Measurements from ENCODE around the gene ERCC2. TPM values are rescaled to one million over a fixed set of nuclear protein-coding genes. Genes with fewer than 3 reads are reported as not detected.

ERCC2 gene
- polyA plus RNA-seq, 6 donors from 2014 or later = 4.7 to 8.0 (median 6.7) TPM

GRCh38 chr19:45356760-45357444 lies 13.5 kb downstream of the ERCC2 start:
- Mint-ChIP-seq H3K9me3 (no peaks in the 10 kb centered on the region), H3K36me3 (peaks cover 5 to 9% of the 10 kb centered on the region in 2 donors), H3K27me3 (no peaks in the 10 kb centered on the region), H3K27ac (peak overlapping the region in 1 of 6 donors; percentile 76), H3K4me3 (peak overlapping the region in 1 of 8 donors; percentile 66), H3K4me1 (peaks cover 0 to 5% (median 4%) of the 10 kb centered on the region in 3 donors)
- DNase-seq (no peak), ATAC-seq (ENCODE audit: low read depth in 2 of 2) (no peak)

DNA sequence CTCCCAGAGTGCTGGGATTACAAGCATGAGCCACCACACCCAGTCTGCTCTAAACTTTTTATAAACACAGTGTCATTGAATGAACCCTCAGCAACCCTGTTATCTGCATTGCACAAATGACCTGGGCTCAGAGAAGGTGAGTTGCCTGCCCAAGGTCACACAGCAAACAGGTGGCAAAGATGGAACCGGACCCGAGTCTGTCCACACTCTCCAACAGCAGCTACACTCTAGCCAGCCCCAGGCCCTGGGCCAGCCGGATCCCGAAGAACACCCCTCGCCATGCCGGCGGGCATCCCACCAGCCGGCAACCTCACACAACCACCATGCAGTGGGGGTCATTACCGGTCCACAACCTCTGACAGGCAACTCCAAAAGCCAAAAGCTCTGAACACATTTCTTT lies 14.5 kb downstream of the ERCC2 start:
- Mint-ChIP-seq H3K36me3 (peaks cover 5 to 9% of the 10 kb centered on the region in 2 donors), H3K9me3 (no peaks in the 10 kb centered on the region), H3K4me1 (peaks cover 0 to 5% (median 0%) of the 10 kb centered on the region in 3 donors), H3K27me3 (no peaks in the 10 kb centered on the region), H3K4me3 (peak overlapping the region in 1 of 8 donors; percentile 9), H3K27ac (peak overlapping the region in 2 of 6 donors; percentile 37 to 59)
- DNase-seq (no peak), ATAC-seq (ENCODE audit: low read depth in 2 of 2) (no peak)

GRCh38 chr19:45355402-45355801 lies 15.0 kb downstream of the ERCC2 start:
- Mint-ChIP-seq H3K36me3 (peaks cover 5 to 9% of the 10 kb centered on the region in 2 donors), H3K9me3 (no peaks in the 10 kb centered on the region), H3K27me3 (no peaks in the 10 kb centered on the region), H3K4me1 (peaks cover 0 to 5% (median 0%) of the 10 kb centered on the region in 3 donors), H3K4me3 (no peak overlapping the region), H3K27ac (no peak overlapping the region)
- ATAC-seq (ENCODE audit: low read depth in 2 of 2) = no peak
- DNase-seq = no peak

- DNase-seq (no peak), ATAC-seq (ENCODE audit: low read depth in 2 of 2) (no peak)
- H3K27ac Mint-ChIP-seq = no peak overlapping the region
- peaks cover 5 to 7% of the 10 kb centered on the region in 2 donors for H3K36me3 Mint-ChIP-seq
- H3K9me3 Mint-ChIP-seq = no peaks in the 10 kb centered on the region
- no peaks in the 10 kb centered on the region for H3K27me3 Mint-ChIP-seq
- no peak overlapping the region for H3K4me3 Mint-ChIP-seq
- peaks cover 0 to 5% (median 0%) of the 10 kb centered on the region in 3 donors for H3K4me1 Mint-ChIP-seq
Observed at GRCh38 chr19:45354241-45354842, 16.0 kb downstream of the ERCC2 start.

GRCh38 chr19:45352914-45353796 lies 17.2 kb downstream of the ERCC2 start:
- H3K4me1 Mint-ChIP-seq = peaks cover 0 to 5% (median 0%) of the 10 kb centered on the region in 3 donors
- peaks cover 0 to 5% of the 10 kb centered on the region in 2 donors for H3K36me3 Mint-ChIP-seq
- H3K27ac Mint-ChIP-seq = no peak overlapping the region
- peaks cover 0 to under 1% (median 0%) of the 10 kb centered on the region in 3 donors for H3K27me3 Mint-ChIP-seq
- DNase-seq = no peak
- no peaks in the 10 kb centered on the region for H3K9me3 Mint-ChIP-seq
- ATAC-seq (ENCODE audit: low read depth in 2 of 2) = no peak
- H3K4me3 Mint-ChIP-seq = no peak overlapping the region

- H3K27me3 Mint-ChIP-seq = peaks cover 0 to 7% (median 0%) of the 10 kb centered on the region in 3 donors
- ATAC-seq (ENCODE audit: low read depth in 2 of 2) (no peak), DNase-seq (no peak)
- H3K4me1 Mint-ChIP-seq = peaks cover 0 to 5% (median 0%) of the 10 kb centered on the region in 3 donors
- H3K36me3 Mint-ChIP-seq = peaks cover 0 to 5% of the 10 kb centered on the region in 2 donors
- H3K4me3 Mint-ChIP-seq = no peak overlapping the region
- H3K9me3 Mint-ChIP-seq = no peaks in the 10 kb centered on the region
- peak overlapping the region in 1 of 6 donors; percentile 20 for H3K27ac Mint-ChIP-seq
Observed at GRCh38 chr19:45352471-45352870, 17.9 kb downstream of the ERCC2 start.

- peaks cover 0 to 11% (median 0%) of the 10 kb centered on the region in 3 donors for H3K27me3 Mint-ChIP-seq
- peaks cover 0 to 5% of the 10 kb centered on the region in 2 donors for H3K36me3 Mint-ChIP-seq
- DNase-seq (no peak), ATAC-seq (ENCODE audit: low read depth in 2 of 2) (no peak)
- no peaks in the 10 kb centered on the region for H3K9me3 Mint-ChIP-seq
- H3K4me1 Mint-ChIP-seq = peaks cover 0 to 5% (median 0%) of the 10 kb centered on the region in 3 donors
- no peak overlapping the region for H3K27ac Mint-ChIP-seq
- H3K4me3 Mint-ChIP-seq = no peak overlapping the region
Observed at GRCh38 chr19:45352062-45352461, 18.3 kb downstream of the ERCC2 start.

GRCh38 chr19:45351401-45351952 lies 18.9 kb downstream of the ERCC2 start:
- Mint-ChIP-seq H3K4me1 (peaks cover 0 to 5% (median 0%) of the 10 kb centered on the region in 3 donors), H3K36me3 (peaks cover 0 to 5% of the 10 kb centered on the region in 2 donors), H3K4me3 (no peak overlapping the region), H3K9me3 (no peaks in the 10 kb centered on the region), H3K27me3 (peaks cover 0 to 16% (median 0%) of the 10 kb centered on the region in 3 donors), H3K27ac (no peak overlapping the region)
- DNase-seq (no peak), ATAC-seq (ENCODE audit: low read depth in 2 of 2) (no peak)

GRCh38 chr19:45350477-45351058 lies 19.8 kb downstream of the ERCC2 start:
- peaks cover 0 to 5% of the 10 kb centered on the region in 2 donors for H3K36me3 Mint-ChIP-seq
- H3K27ac Mint-ChIP-seq = peak overlapping the region in 1 of 6 donors; percentile 76
- peaks cover 0 to 5% (median 0%) of the 10 kb centered on the region in 3 donors for H3K4me1 Mint-ChIP-seq
- peaks cover 0 to 25% (median 8%) of the 10 kb centered on the region in 3 donors for H3K27me3 Mint-ChIP-seq
- DNase-seq (no peak), ATAC-seq (ENCODE audit: low read depth in 2 of 2) (no peak)
- H3K4me3 Mint-ChIP-seq = no peak overlapping the region
- H3K9me3 Mint-ChIP-seq = no peaks in the 10 kb centered on the region

DNA sequence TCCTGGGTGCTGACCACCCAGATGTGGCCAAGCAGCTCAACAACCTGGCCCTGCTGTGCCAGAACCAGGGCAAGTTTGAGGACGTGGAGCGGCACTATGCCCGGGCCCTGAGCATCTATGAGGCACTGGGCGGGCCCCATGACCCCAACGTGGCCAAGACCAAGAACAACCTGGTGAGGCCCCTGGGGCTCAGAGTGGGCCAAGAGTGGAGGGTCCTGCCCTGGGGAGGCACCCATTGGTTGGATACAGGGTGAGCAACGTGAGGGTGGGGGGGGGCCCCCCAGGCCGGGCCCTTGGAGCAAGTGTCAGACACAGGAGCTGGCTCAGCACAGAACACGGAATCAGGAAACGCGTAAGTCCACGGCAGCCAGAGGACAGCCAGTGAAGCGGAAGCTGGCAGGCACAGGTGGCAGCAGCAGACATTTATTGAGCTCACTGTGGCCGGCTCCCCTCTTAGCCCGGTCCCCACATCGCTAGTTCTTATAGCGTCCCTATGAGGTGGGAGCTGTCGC lies 20.9 kb downstream of the ERCC2 start:
- no peak for DNase-seq
- no peak overlapping the region for H3K27ac Mint-ChIP-seq
- peaks cover 0 to 5% (median 0%) of the 10 kb centered on the region in 3 donors for H3K4me1 Mint-ChIP-seq
- no peaks in the 10 kb centered on the region for H3K9me3 Mint-ChIP-seq
- peaks cover 0 to 34% (median 19%) of the 10 kb centered on the region in 3 donors for H3K27me3 Mint-ChIP-seq
- no peak for ATAC-seq (ENCODE audit: low read depth in 2 of 2)
- no peak overlapping the region for H3K4me3 Mint-ChIP-seq
- H3K36me3 Mint-ChIP-seq = peaks cover 0 to 5% of the 10 kb centered on the region in 2 donors

DNA sequence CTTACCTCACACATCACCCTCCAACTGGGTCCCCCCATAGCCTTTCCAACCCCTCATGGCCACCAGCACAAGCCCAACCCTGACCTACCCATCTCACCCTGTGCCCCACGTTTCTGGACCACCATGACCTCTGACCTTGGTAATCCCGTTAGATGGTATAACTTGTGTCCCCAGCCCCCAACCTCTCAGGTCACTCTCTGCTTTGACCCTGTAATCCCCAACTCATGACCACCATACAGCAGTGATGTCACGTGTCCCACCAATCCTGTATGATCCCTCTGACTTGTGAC lies 21.3 kb downstream of the ERCC2 start:
- no peak for DNase-seq
- Mint-ChIP-seq H3K4me3 (no peak overlapping the region), H3K27ac (peak overlapping the region in 1 of 6 donors; percentile 84), H3K27me3 (peaks cover 0 to 38% (median 23%) of the 10 kb centered on the region in 3 donors), H3K4me1 (peaks cover 0 to 5% (median 0%) of the 10 kb centered on the region in 3 donors), H3K36me3 (peaks cover 0 to 5% of the 10 kb centered on the region in 2 donors), H3K9me3 (no peaks in the 10 kb centered on the region)
- no peak for ATAC-seq (ENCODE audit: low read depth in 2 of 2)

DNA sequence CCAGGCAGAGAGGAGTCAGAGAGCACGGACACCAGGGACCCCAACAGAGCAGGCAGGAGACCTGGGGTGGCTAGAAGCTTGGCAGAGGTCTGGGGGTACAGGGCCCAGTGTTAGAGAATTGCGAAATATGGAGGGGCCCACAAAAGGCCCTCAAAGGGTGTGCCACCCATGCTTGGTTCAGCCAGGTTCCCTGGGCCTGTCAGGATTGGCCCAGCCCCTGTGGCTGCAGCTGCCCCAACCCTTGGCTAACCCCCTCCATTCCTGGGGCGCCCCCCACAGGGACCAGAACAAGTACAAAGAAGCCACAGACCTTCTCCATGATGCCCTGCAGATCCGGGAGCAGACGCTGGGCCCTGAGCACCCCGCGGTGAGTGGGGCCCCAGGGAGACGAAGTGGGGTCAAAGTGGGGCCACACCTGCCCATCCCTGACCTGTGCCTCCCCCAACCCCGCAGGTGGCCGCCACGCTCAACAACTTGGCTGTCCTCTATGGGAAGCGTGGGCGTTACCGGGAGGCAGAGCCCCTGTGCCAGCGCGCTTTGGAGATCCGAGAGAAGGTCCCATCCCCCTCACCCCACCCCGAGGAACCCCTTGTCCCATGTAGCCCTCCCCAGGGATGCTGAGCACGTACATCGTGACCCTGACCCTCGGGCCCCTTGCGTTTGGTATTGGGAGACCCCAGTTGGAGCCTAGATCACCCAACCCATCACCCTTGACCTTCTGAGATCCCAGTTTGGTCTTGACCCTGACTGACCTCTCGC lies 21.8 kb downstream of the ERCC2 start:
- Mint-ChIP-seq H3K27me3 (peaks cover 2 to 41% (median 24%) of the 10 kb centered on the region in 3 donors), H3K4me1 (peaks cover 0 to 3% (median 0%) of the 10 kb centered on the region in 3 donors), H3K27ac (peak overlapping the region in 2 of 6 donors; percentile 78 to 84), H3K4me3 (no peak overlapping the region), H3K9me3 (no peaks in the 10 kb centered on the region), H3K36me3 (peaks cover 0 to 4% of the 10 kb centered on the region in 2 donors)
- ATAC-seq (ENCODE audit: low read depth in 2 of 2) (no peak), DNase-seq (no peak)
